ENCODE data around the gene DIS3L2. TPM values are rescaled to one million over a fixed set of nuclear protein-coding genes. Genes with fewer than 3 reads are reported as not detected.

DIS3L2 gene
- total RNA-seq, 1 donor = 39.0 TPM

DNA sequence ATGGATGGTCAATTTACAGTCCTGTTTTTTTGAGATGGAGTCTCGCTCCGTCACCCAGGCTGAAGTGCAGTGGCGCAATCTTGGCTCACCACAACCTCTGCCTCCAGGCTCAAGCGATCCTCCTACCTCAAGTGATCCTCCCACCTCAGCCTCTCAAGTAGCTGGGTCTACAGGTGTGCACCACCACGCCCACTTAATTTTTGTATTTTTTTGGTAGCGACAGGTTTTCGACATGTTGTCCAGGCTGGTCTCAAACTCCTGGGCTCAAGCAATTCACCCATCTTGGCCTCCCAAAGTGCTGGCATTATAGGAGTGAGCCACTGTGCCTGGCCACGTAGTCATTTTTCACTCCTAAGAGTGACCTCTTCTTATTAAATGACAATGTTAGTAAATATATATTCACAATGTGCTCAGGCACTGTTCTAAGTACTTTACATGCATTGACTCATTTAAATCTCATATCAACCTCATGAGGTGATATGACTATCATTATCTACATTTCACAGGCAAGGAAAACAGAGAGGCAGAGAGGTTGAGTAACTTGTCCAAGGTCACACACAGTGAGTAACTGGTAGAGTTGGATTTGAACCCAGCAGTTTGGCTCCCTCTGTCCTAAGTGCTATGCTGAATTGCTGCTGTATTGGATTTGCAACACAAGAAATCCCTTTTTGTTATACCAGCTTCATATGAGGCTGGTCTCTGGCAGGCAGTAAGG lies 5.6 kb upstream of the DIS3L2 start:
- DNase-seq (ENCODE audit: low read depth in 2 of 3, low spot score in 2 of 3) = no peak

DNA sequence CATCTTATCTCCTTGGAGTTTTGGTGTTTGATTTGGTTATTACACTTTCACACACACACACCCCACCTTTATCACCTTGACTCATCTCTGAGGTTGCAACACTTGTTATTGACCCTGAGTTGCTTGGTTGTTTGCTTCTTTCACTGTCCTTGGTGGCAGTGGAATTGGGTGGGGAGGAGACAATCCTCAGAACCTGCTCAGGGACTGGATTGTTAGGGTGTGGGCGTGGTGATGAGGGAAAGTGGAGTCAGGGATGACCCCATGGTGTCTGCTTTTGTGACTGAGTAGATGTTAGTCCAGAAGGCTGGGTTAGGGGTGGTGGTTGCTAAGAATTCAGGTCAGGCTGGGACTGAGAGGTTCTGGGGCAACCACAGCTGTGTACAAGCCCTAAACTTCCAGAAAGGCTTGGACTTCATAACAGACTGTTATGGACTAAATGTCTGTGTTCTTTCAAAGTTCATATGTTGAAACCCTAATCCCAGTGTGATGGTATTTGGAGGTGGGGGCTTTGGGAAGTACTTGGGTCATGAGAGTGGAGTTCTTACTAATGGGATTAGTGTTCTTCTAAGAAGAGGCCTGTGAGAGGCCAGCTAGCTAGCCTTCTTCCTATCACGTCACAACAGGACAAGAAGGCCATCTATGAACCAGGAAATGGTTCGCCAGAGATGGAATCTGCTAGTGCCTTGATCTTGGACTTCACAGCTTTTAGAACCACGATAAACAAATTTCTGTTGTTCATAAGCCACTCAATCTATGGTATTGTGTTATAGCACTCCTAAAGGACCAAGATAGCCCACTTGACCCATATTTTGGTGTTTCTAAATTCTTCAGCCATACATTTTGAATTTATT lies 3.4 kb upstream of the DIS3L2 start:
- DNase-seq (ENCODE audit: low read depth in 2 of 3, low spot score in 2 of 3) = no peak

GRCh38 chr2:231960810-231961348 lies 634 bp upstream of the DIS3L2 start:
- DNase-seq (ENCODE audit: low read depth in 2 of 3, low spot score in 2 of 3) = no peak

DNA sequence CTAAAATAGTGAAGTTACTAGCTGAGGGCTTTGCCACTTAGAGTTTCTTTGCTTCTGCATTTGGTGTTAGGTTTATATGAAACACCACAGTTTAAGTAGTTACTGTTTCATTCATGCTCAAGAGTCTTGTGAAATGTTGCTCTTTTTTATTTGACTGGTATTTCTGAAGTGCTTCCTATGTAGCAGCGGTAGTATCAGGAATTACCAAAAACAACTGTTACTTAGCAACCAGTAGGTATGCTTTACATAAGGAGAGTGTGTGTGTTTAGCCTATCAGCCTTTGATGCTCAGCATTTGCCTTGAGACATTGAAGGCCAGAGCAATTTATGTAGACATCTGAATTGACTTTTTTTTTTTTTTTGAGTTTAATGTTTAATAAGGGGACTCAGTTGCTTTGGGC lies 3.6 kb downstream of the DIS3L2 start:
- DNase-seq (ENCODE audit: low read depth in 2 of 3, low spot score in 2 of 3) = peak in 1 of 3 donors; percentile 22

- DNase-seq (ENCODE audit: low read depth in 2 of 3, low spot score in 2 of 3) = no peak
Observed at GRCh38 chr2:231966886-231967285, 5.4 kb downstream of the DIS3L2 start.

DNA sequence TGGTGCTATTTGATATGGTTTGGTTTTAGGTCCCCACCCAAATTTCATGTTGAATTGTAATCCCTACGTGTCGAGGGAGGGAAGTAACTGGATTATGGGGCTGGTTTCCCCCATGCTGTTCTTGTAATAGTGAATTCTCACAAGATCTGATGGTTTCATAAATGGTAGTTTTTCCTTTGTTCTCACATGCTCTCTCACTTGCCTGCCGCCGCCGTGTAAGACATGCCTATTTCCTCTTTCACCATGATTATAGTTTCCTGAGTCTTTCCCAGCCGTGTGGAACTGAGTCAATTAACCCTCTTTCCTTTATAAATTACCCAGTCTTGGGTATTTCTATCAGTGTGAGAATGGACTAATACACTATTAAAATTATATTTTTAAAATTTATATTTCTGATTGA lies 7.3 kb downstream of the DIS3L2 start:
- no peak for DNase-seq (ENCODE audit: low read depth in 2 of 3, low spot score in 2 of 3)

DNA sequence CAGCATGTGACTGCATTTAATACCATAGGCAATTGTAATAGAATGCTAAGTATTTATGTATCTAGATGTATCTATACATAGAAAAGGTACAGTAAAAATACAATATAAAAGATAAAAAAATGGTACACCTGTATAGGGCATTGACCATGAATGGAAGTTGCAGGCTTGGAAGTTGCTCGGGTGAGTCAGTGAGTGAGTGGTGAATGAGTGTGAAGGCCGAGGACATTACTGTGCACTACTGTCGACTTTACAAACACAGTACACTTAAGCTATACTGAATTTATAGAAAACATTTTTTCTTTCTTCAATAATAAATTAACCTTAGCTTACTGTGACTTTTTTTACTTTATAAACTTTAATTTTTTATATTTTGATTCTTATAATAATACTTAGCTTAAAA lies 8.9 kb downstream of the DIS3L2 start:
- no peak for DNase-seq (ENCODE audit: low read depth in 2 of 3, low spot score in 2 of 3)

DNA sequence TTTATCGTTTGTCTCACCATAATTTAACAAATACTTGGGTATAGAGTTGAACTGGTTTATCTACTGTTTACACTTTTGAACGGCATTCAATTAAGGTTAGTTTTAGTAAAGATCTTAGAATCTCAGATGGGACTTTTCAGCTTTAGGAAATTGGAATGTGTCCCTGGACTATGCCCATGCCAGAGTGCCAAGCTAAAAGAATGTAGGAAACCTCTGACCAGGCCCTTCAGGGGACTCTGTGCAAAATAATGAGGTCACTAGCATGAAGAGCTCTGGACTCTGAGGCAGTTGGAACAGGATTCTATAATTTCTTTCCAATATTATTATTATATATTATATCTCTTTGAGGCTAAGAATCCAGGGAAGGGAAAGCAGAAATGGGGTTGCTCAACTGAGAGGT lies 13.5 kb downstream of the DIS3L2 start:
- no peak for DNase-seq (ENCODE audit: low read depth in 2 of 3, low spot score in 2 of 3)

- DNase-seq (ENCODE audit: low read depth in 2 of 3, low spot score in 2 of 3) = no peak
Observed at GRCh38 chr2:231977430-231977829, 15.9 kb downstream of the DIS3L2 start.

DNA sequence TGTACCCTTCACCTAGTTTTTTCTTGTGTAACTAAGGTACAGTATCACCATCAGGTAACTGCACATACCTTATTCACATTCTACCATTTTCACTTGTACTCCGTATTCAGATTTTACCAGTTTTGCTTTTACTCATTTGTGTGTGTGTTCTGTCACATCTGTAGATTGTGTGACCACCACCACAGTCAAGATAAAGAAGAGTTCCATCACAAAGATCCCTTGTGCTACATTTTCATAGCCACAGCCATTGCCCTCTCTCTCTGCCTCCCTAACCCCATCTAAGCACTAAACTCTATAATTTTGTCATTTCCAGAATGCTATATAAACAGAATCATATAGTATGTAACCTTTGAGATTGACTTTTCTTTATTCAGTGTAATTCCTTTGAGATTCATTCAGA lies 23.5 kb downstream of the DIS3L2 start:
- no peak for DNase-seq (ENCODE audit: low read depth in 2 of 3, low spot score in 2 of 3)

- no peak for DNase-seq (ENCODE audit: low read depth in 2 of 3, low spot score in 2 of 3)
Observed at GRCh38 chr2:231985823-231986261, 24.3 kb downstream of the DIS3L2 start.

GRCh38 chr2:231987124-231987727 lies 25.7 kb downstream of the DIS3L2 start:
- DNase-seq (ENCODE audit: low read depth in 2 of 3, low spot score in 2 of 3) = no peak

- DNase-seq (ENCODE audit: low read depth in 2 of 3, low spot score in 2 of 3) = no peak
Observed at GRCh38 chr2:231988179-231988866, 26.8 kb downstream of the DIS3L2 start.

GRCh38 chr2:231991664-231992063 lies 30.2 kb downstream of the DIS3L2 start:
- DNase-seq (ENCODE audit: low read depth in 2 of 3, low spot score in 2 of 3) = no peak

- no peak for DNase-seq (ENCODE audit: low read depth in 2 of 3, low spot score in 2 of 3)
Observed at GRCh38 chr2:231992888-231993287, 31.4 kb downstream of the DIS3L2 start.

- DNase-seq (ENCODE audit: low read depth in 2 of 3, low spot score in 2 of 3) = no peak
Observed at GRCh38 chr2:231996797-231997540, 35.5 kb downstream of the DIS3L2 start.

DNA sequence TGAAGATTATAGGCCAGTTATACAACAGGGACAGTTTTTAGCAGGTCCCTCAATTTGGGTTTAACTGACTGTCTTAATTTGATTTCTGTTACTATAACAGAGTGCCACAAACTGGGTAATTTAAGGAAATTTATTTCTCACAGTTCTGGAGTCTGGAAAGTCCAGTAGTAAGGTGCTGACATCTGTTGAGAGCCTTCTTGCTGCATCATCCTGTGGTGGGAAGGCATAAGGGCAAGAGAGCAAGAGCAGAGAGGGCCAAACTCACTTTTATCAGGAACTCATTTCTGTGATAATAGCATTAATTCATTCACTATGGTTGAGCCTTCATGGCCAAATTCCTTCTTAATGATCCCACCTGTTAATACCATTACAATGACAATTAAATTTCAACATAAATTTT lies 36.5 kb downstream of the DIS3L2 start:
- no peak for DNase-seq (ENCODE audit: low read depth in 2 of 3, low spot score in 2 of 3)

GRCh38 chr2:232000439-232000838 lies 38.9 kb downstream of the DIS3L2 start:
- DNase-seq (ENCODE audit: low read depth in 2 of 3, low spot score in 2 of 3) = no peak

DNA sequence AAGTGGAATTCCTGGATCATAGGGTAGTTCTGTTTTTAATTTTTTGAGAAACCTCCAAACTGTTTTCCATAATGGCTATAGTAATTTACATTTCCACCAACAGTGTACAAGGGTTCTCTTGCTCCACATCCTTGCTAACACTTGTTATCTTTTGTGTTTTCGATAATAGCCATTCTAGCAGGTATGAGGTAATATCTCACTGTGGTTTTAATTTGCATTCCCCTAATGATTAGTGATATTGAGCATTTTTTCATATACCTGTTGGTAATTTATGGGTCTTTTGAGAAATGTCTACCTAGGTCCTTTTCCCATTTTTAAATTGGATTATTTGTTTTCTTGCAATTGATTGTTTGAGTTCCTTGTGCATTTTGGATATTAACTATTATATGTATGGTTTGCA lies 39.6 kb downstream of the DIS3L2 start:
- DNase-seq (ENCODE audit: low read depth in 2 of 3, low spot score in 2 of 3) = no peak

DNA sequence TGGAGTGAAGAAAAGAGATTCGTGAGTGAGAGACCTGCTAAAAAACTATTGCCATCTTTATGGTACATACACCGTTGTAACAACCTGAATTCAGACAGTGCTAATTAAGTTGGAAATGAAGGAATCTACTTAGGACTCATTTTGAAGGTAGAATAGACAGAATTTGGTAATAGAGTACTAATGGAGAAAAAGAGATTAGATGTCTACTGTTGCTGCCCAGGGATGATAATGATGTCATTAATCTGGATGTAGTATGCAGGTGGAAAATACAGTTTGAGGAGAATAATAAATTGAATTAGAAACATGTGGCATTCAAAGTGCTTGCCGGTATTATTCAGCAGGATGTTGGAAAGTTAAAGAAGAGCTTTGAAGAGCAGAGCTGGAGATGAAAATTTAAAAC lies 44.7 kb downstream of the DIS3L2 start:
- no peak for DNase-seq (ENCODE audit: low read depth in 2 of 3, low spot score in 2 of 3)
